Measurements from ENCODE around the gene BTBD2.
A peak's percentile ranks its signal among the peaks of the same experiment; 100 is the strongest.

Gene BTBD2

GRCh38 chr19:1941146-1942077 is 74.1 kb downstream of the BTBD2 start, which contains the start of gene CSNK1G2:
TSS of gene CSNK1G2 (plus strand) at chr19:1941172. CDS start at chr19:1969773, 28,601 bp downstream.
- H2AK5ac ChIP-seq (ENCODE audit: low read length) = peak within 1 kb of the TSS; percentile 96
- peaks cover 20% of the 10 kb centered on the region for H3K79me1 ChIP-seq (ENCODE audit: low read length)
- H4K12ac ChIP-seq (ENCODE audit: low read depth, low read length) = peak within 1 kb of the TSS; percentile 61
- DNase-seq = no peak
- H3K79me2 ChIP-seq (ENCODE audit: control insufficient read depth, insufficient read depth, low read length, poor library complexity) = peaks cover 46% of the 10 kb centered on the region
- peak within 1 kb of the TSS; percentile 89 for H3K27ac ChIP-seq (ENCODE audit: low read depth, low read length)
- peak within 1 kb of the TSS; percentile 90 for H2BK120ac ChIP-seq (ENCODE audit: insufficient read depth, low read length, poor library complexity)
- peaks cover 0 to 2% of the 10 kb centered on the region in 2 experiments for H3K36me3 ChIP-seq (ENCODE audit: control insufficient read depth in 1 of 2, insufficient read depth in 2 of 2, low read length in 2 of 2)
- H2BK5ac ChIP-seq (ENCODE audit: low read depth, low read length, poor library complexity) = peak within 1 kb of the TSS; percentile 85
- H4K91ac ChIP-seq (ENCODE audit: low read depth, low read length) = peak within 1 kb of the TSS; percentile 95
- H3K4me3 ChIP-seq (ENCODE audit: low read depth, low read length) = peak within 1 kb of the TSS; percentile 84
- H3K4me2 ChIP-seq (ENCODE audit: low read length) = peak within 1 kb of the TSS; percentile 91
- peak within 1 kb of the TSS; percentile 93 for H3K9ac ChIP-seq (ENCODE audit: low read length)
- peak within 1 kb of the TSS; percentile 33 for H2BK12ac ChIP-seq (ENCODE audit: low read length)
- no peak within 1 kb of the TSS for H3K23ac ChIP-seq (ENCODE audit: low read length)
- no peaks in the 10 kb centered on the region for H3K9me3 ChIP-seq (ENCODE audit: insufficient read depth, low read depth, low read length)
- H3K4ac ChIP-seq (ENCODE audit: low read depth, low read length) = peak within 1 kb of the TSS; percentile 98
- H3K27me3 ChIP-seq (ENCODE audit: insufficient read depth, low read length) = no peaks in the 10 kb centered on the region
- WGBS (ENCODE audit: extremely low coverage, insufficient coverage, insufficient read length) = no CpG with 5 or more reads among the region's 97 CpGs
- H4K8ac ChIP-seq (ENCODE audit: low read depth, low read length) = peak within 1 kb of the TSS; percentile 95
- peak within 1 kb of the TSS; percentile 88 for H3K18ac ChIP-seq (ENCODE audit: low read length)
- peak within 1 kb of the TSS; percentile 77 for H2AFZ ChIP-seq (ENCODE audit: insufficient read depth, low read length, poor library complexity)
- peaks cover 12 to 15% of the 10 kb centered on the region in 2 experiments for H3K4me1 ChIP-seq (ENCODE audit: control insufficient read depth in 1 of 2, insufficient read depth in 2 of 2, low read length in 2 of 2)
- H3K14ac ChIP-seq (ENCODE audit: low read length) = peak within 1 kb of the TSS; percentile 91

DNA sequence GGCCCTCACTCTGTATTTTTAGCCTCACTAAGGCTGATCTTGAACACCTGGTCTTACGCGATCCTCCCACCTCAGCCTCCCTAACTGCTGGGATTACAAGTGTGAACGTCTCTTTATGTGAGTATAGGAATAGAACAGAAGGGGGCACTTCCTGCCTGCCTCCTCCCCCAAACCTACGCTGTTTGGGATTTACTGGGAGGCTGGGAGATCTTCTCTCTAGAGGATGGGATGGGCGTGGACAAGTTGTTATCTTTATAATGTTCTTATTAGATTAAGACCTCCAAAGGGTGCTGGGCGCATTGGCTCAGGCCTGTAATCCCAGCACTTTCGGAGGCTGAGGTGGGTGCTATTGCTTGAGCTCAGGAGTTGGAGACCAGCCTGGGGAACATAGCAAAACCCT is 77.4 kb downstream of the BTBD2 start:
- no peak overlapping the region for H2BK5ac ChIP-seq (ENCODE audit: low read depth, low read length, poor library complexity)
- peaks cover 0 to 2% of the 10 kb centered on the region in 2 experiments for H3K36me3 ChIP-seq (ENCODE audit: control insufficient read depth in 1 of 2, insufficient read depth in 2 of 2, low read length in 2 of 2)
- no peak for DNase-seq
- no peaks in the 10 kb centered on the region for H3K27me3 ChIP-seq (ENCODE audit: insufficient read depth, low read length)
- peaks cover 20% of the 10 kb centered on the region for H3K79me1 ChIP-seq (ENCODE audit: low read length)
- H3K18ac ChIP-seq (ENCODE audit: low read length) = no peak overlapping the region
- H3K79me2 ChIP-seq (ENCODE audit: control insufficient read depth, insufficient read depth, low read length, poor library complexity) = peaks cover 22% of the 10 kb centered on the region
- no peak overlapping the region for H3K14ac ChIP-seq (ENCODE audit: low read length)
- peaks cover 1% of the 10 kb centered on the region for H3K9me3 ChIP-seq (ENCODE audit: insufficient read depth, low read depth, low read length)
- H4K91ac ChIP-seq (ENCODE audit: low read depth, low read length) = no peak overlapping the region
- no peak overlapping the region for H2AFZ ChIP-seq (ENCODE audit: insufficient read depth, low read length, poor library complexity)
- H3K4me3 ChIP-seq (ENCODE audit: low read depth, low read length) = no peak overlapping the region
- no peak overlapping the region for H2BK12ac ChIP-seq (ENCODE audit: low read length)
- no peak overlapping the region for H3K23ac ChIP-seq (ENCODE audit: low read length)
- no peak overlapping the region for H3K9ac ChIP-seq (ENCODE audit: low read length)
- no peak overlapping the region for H4K8ac ChIP-seq (ENCODE audit: low read depth, low read length)
- H2AK5ac ChIP-seq (ENCODE audit: low read length) = no peak overlapping the region
- H2BK120ac ChIP-seq (ENCODE audit: insufficient read depth, low read length, poor library complexity) = no peak overlapping the region
- no peak overlapping the region for H3K4ac ChIP-seq (ENCODE audit: low read depth, low read length)
- peaks cover 14 to 19% of the 10 kb centered on the region in 2 experiments for H3K4me1 ChIP-seq (ENCODE audit: control insufficient read depth in 1 of 2, insufficient read depth in 2 of 2, low read length in 2 of 2)
- H3K27ac ChIP-seq (ENCODE audit: low read depth, low read length) = no peak overlapping the region
- H3K4me2 ChIP-seq (ENCODE audit: low read length) = no peak overlapping the region
- no peak overlapping the region for H4K12ac ChIP-seq (ENCODE audit: low read depth, low read length)
- WGBS (ENCODE audit: extremely low coverage, insufficient coverage, insufficient read length) = no CpG with 5 or more reads among the region's 7 CpGs

- Histone ChIP-seq H2AK5ac (ENCODE audit: low read length) (no peak overlapping the region), H4K91ac (ENCODE audit: low read depth, low read length) (no peak overlapping the region), H3K79me2 (ENCODE audit: control insufficient read depth, insufficient read depth, low read length, poor library complexity) (peaks cover 12% of the 10 kb centered on the region), H3K4me1 (ENCODE audit: control insufficient read depth in 1 of 2, insufficient read depth in 2 of 2, low read length in 2 of 2) (peaks cover 9 to 14% of the 10 kb centered on the region in 2 experiments), H2BK120ac (ENCODE audit: insufficient read depth, low read length, poor library complexity) (no peak overlapping the region), H2BK5ac (ENCODE audit: low read depth, low read length, poor library complexity) (no peak overlapping the region), H2BK12ac (ENCODE audit: low read length) (no peak overlapping the region), H4K12ac (ENCODE audit: low read depth, low read length) (no peak overlapping the region), H3K4me2 (ENCODE audit: low read length) (no peak overlapping the region), H3K4ac (ENCODE audit: low read depth, low read length) (no peak overlapping the region), H3K14ac (ENCODE audit: low read length) (no peak overlapping the region), H3K18ac (ENCODE audit: low read length) (no peak overlapping the region), H3K9ac (ENCODE audit: low read length) (no peak overlapping the region), H3K27ac (ENCODE audit: low read depth, low read length) (no peak overlapping the region), H3K23ac (ENCODE audit: low read length) (no peak overlapping the region), H2AFZ (ENCODE audit: insufficient read depth, low read length, poor library complexity) (no peak overlapping the region), H3K27me3 (ENCODE audit: insufficient read depth, low read length) (no peaks in the 10 kb centered on the region), H3K9me3 (ENCODE audit: insufficient read depth, low read depth, low read length) (peaks cover 4% of the 10 kb centered on the region), H3K36me3 (ENCODE audit: control insufficient read depth in 1 of 2, insufficient read depth in 2 of 2, low read length in 2 of 2) (peaks cover 0 to 2% of the 10 kb centered on the region in 2 experiments), H4K8ac (ENCODE audit: low read depth, low read length) (no peak overlapping the region), H3K79me1 (ENCODE audit: low read length) (peaks cover 16% of the 10 kb centered on the region), H3K4me3 (ENCODE audit: low read depth, low read length) (no peak overlapping the region)
- WGBS (ENCODE audit: extremely low coverage, insufficient coverage, insufficient read length) = no CpG with 5 or more reads among the region's 24 CpGs
- peak; percentile 32 to 42 for DNase-seq
Measured at GRCh38 chr19:1936916-1937610, 78.5 kb downstream of the BTBD2 start.

DNA sequence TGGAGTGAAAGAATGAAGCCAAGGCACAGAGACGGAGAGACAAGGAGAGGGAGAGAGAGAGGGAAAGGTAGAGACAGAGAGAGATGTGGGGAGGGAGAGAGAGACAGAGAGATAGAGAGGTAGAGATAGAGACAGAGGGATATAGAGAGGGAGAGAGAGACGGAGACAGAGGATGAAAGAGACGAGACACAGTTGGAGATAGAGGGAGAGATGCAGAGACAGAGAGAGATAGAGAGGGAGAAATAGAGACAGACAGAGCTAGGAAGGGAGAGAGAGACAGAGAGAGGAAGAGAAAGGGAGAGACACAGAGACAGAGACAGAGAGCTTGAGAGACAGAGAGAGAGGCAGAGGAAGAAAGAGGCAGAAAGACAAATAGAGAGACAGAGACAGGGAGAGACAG is 79.1 kb downstream of the BTBD2 start:
- peaks cover 9 to 14% of the 10 kb centered on the region in 2 experiments for H3K4me1 ChIP-seq (ENCODE audit: control insufficient read depth in 1 of 2, insufficient read depth in 2 of 2, low read length in 2 of 2)
- H3K36me3 ChIP-seq (ENCODE audit: control insufficient read depth in 1 of 2, insufficient read depth in 2 of 2, low read length in 2 of 2) = peaks cover 0 to 2% of the 10 kb centered on the region in 2 experiments
- H3K14ac ChIP-seq (ENCODE audit: low read length) = no peak overlapping the region
- H3K18ac ChIP-seq (ENCODE audit: low read length) = no peak overlapping the region
- H3K4me2 ChIP-seq (ENCODE audit: low read length) = no peak overlapping the region
- H3K27ac ChIP-seq (ENCODE audit: low read depth, low read length) = no peak overlapping the region
- no peak overlapping the region for H3K9ac ChIP-seq (ENCODE audit: low read length)
- H2AFZ ChIP-seq (ENCODE audit: insufficient read depth, low read length, poor library complexity) = no peak overlapping the region
- no peak overlapping the region for H4K8ac ChIP-seq (ENCODE audit: low read depth, low read length)
- H2BK120ac ChIP-seq (ENCODE audit: insufficient read depth, low read length, poor library complexity) = no peak overlapping the region
- DNase-seq = no peak
- H3K79me1 ChIP-seq (ENCODE audit: low read length) = peaks cover 12% of the 10 kb centered on the region
- no peak overlapping the region for H2BK5ac ChIP-seq (ENCODE audit: low read depth, low read length, poor library complexity)
- no peaks in the 10 kb centered on the region for H3K27me3 ChIP-seq (ENCODE audit: insufficient read depth, low read length)
- H2BK12ac ChIP-seq (ENCODE audit: low read length) = no peak overlapping the region
- no CpG with 5 or more reads among the region's 3 CpGs for WGBS (ENCODE audit: extremely low coverage, insufficient coverage, insufficient read length)
- no peak overlapping the region for H3K23ac ChIP-seq (ENCODE audit: low read length)
- peaks cover 7% of the 10 kb centered on the region for H3K9me3 ChIP-seq (ENCODE audit: insufficient read depth, low read depth, low read length)
- H4K12ac ChIP-seq (ENCODE audit: low read depth, low read length) = no peak overlapping the region
- peaks cover 6% of the 10 kb centered on the region for H3K79me2 ChIP-seq (ENCODE audit: control insufficient read depth, insufficient read depth, low read length, poor library complexity)
- H4K91ac ChIP-seq (ENCODE audit: low read depth, low read length) = no peak overlapping the region
- H3K4me3 ChIP-seq (ENCODE audit: low read depth, low read length) = no peak overlapping the region
- H3K4ac ChIP-seq (ENCODE audit: low read depth, low read length) = no peak overlapping the region
- no peak overlapping the region for H2AK5ac ChIP-seq (ENCODE audit: low read length)
